K562 (cell line): Measurements from ENCODE around the gene ABHD16B. TPM values are rescaled to one million over a fixed set of nuclear protein-coding genes. Genes with fewer than 3 reads are reported as not detected.
A peak's percentile ranks its signal among the peaks of the same experiment; 100 is the strongest.

Source experiments
- BHLHE40 ChIP-seq: IDR thresholded peaks from 2 replicates; pipeline ENCODE4 v1.6.1; 2011; ENCODE audit warnings: low read length, improper control_type of control experiment
- CBX2 ChIP-seq: fragments of 200-600 bp; sonication (generic); IDR thresholded peaks from one replicate; pipeline ENCODE4 v1.6.1; 2012; ENCODE audit warnings: mild to moderate bottlenecking, low read length, inconsistent platforms; ENCODE audit not compliant: insufficient read depth, poor library complexity, severe bottlenecking
- DMBX1 ChIP-seq: fragments of 250-450 bp; sonication (Bioruptor Pico); IDR thresholded peaks from 2 replicates; pipeline ENCODE4 v1.8.0; 2022; ENCODE audit warnings: inconsistent platforms, mild to moderate bottlenecking, moderate library complexity, borderline replicate concordance
- ETV1 ChIP-seq: fragments of 450-650 bp; conservative IDR thresholded peaks from 2 replicates; pipeline ENCODE4 v1.6.1; 2016; ENCODE audit warnings: missing genetic modification characterization, control low read depth, low read depth, missing compliant biosample characterization
- MEF2A ChIP-seq: IDR thresholded peaks from 2 replicates; pipeline ENCODE4 v1.6.1; 2011; ENCODE audit warnings: low read depth, mild to moderate bottlenecking, low read length, moderate library complexity; ENCODE audit not compliant: control insufficient read depth
- MIER1 ChIP-seq: fragments of 450-650 bp; IDR thresholded peaks from 2 replicates; pipeline ENCODE4 v1.6.1; 2016; ENCODE audit warnings: antibody characterized with exemption, mild to moderate bottlenecking, low read depth
- NBN ChIP-seq: fragments of 450-650 bp; IDR thresholded peaks from 2 replicates; pipeline ENCODE4 v1.6.1; 2016; ENCODE audit warnings: low read depth, mild to moderate bottlenecking
- RBFOX2 ChIP-seq: fragments of 200-400 bp; formaldehyde crosslinking; IDR thresholded peaks from 2 replicates; pipeline ENCODE4 v1.6.1; 2017; ENCODE audit warnings: low read depth, mild to moderate bottlenecking, low read length, moderate library complexity
- RBM25 ChIP-seq: fragments of 200-400 bp; formaldehyde crosslinking; IDR thresholded peaks from 2 replicates; pipeline ENCODE4 v1.6.1; 2018; ENCODE audit warnings: low read length, low read depth, moderate library complexity; ENCODE audit not compliant: severe bottlenecking
- SMAD1 ChIP-seq: fragments of 150-350 bp; IDR thresholded peaks from 2 replicates; pipeline ENCODE4 v1.6.1; 2014; ENCODE audit warnings: low read length, low read depth; ENCODE audit not compliant: partially characterized antibody
- SMARCA4 ChIP-seq: fragments of 450-650 bp; IDR thresholded peaks from 2 replicates; pipeline ENCODE4 v1.6.1; 2016
- STAT5A ChIP-seq: IDR thresholded peaks from 2 replicates; pipeline ENCODE4 v1.6.1; 2012; ENCODE audit warnings: low read length, inconsistent platforms, borderline replicate concordance
- U2AF2 ChIP-seq: fragments of 200-400 bp; formaldehyde crosslinking; optimal IDR thresholded peaks from 2 replicates; pipeline ENCODE3; 2017; ENCODE audit warnings: low read depth, mild to moderate bottlenecking, low read length
- polyA plus RNA-seq, 8 experiments: library from polyadenylated mRNA; depleted of rRNA in 4 of 8; stranded (reverse) in 5 of 8; unstranded in 3 of 8; fragments of >200 nt; fragmentation: Nextera tagmentation in 2 of 8; fragmentation: Illumina TruSeq in 1 of 8; extraction: Ambion mirVana in 2 of 8; extraction: Trizol in 1 of 8; gene quantifications; 2 replicates each; pipeline versions ENCODE4 v1.2.1 to v1.2.3, GENCODE V29; 2011 to 2014; ENCODE audit warnings: inconsistent platforms in 1 of 8, missing spikeins in 1 of 8
- total RNA-seq, 7 experiments: library from RNA; depleted of rRNA in 6 of 7; stranded (reverse); fragments of >200 nt in 6 of 7; fragmentation: Illumina TruSeq in 2 of 7; extraction: Trizol in 2 of 7; gene quantifications; 2 replicates each; pipeline versions ENCODE4 v1.2.1 to v1.2.3, GENCODE V29; 2011 to 2021; ENCODE audit warnings: low replicate concordance in 1 of 7
- TF ChIP-seq, protein P1 (sequence below): fragments of 200-800 bp; sonication (Bioruptor generic); IDR thresholded peaks from 2 replicates; pipeline ENCODE4 v1.6.1; 2016; ENCODE audit warnings: missing genetic modification characterization, missing compliant biosample characterization
- TF ChIP-seq, protein P2 (sequence below): fragments of 450-650 bp; IDR thresholded peaks from 2 replicates; pipeline ENCODE4 v1.6.1; 2014; ENCODE audit warnings: low read depth, mild to moderate bottlenecking, moderate library complexity, borderline replicate concordance
- TF ChIP-seq, protein P3 (sequence below): fragments of 450-650 bp; formaldehyde crosslinking; conservative IDR thresholded peaks from 2 replicates; pipeline ENCODE4 v1.4.0; 2022; ENCODE audit warnings: mild to moderate bottlenecking, missing genetic modification characterization
- TF ChIP-seq, protein P4 (sequence below): fragments of 200-400 bp; formaldehyde crosslinking; IDR thresholded peaks from 2 replicates; pipeline ENCODE4 v1.6.1; 2017; ENCODE audit warnings: mild to moderate bottlenecking, low read depth, low read length, moderate library complexity

The ABHD16B gene
- total and polyA plus RNA-seq, 9 of the 15 experiments (the other 6 are each of a cell fraction or from before 2014, with no cell fraction given): not detected

GRCh38 chr20:63864978-63865640 is 3.8 kb downstream of the ABHD16B start, which contains the start of gene TPD52L2 (continued):
- TF ChIP-seq, protein P1, sequence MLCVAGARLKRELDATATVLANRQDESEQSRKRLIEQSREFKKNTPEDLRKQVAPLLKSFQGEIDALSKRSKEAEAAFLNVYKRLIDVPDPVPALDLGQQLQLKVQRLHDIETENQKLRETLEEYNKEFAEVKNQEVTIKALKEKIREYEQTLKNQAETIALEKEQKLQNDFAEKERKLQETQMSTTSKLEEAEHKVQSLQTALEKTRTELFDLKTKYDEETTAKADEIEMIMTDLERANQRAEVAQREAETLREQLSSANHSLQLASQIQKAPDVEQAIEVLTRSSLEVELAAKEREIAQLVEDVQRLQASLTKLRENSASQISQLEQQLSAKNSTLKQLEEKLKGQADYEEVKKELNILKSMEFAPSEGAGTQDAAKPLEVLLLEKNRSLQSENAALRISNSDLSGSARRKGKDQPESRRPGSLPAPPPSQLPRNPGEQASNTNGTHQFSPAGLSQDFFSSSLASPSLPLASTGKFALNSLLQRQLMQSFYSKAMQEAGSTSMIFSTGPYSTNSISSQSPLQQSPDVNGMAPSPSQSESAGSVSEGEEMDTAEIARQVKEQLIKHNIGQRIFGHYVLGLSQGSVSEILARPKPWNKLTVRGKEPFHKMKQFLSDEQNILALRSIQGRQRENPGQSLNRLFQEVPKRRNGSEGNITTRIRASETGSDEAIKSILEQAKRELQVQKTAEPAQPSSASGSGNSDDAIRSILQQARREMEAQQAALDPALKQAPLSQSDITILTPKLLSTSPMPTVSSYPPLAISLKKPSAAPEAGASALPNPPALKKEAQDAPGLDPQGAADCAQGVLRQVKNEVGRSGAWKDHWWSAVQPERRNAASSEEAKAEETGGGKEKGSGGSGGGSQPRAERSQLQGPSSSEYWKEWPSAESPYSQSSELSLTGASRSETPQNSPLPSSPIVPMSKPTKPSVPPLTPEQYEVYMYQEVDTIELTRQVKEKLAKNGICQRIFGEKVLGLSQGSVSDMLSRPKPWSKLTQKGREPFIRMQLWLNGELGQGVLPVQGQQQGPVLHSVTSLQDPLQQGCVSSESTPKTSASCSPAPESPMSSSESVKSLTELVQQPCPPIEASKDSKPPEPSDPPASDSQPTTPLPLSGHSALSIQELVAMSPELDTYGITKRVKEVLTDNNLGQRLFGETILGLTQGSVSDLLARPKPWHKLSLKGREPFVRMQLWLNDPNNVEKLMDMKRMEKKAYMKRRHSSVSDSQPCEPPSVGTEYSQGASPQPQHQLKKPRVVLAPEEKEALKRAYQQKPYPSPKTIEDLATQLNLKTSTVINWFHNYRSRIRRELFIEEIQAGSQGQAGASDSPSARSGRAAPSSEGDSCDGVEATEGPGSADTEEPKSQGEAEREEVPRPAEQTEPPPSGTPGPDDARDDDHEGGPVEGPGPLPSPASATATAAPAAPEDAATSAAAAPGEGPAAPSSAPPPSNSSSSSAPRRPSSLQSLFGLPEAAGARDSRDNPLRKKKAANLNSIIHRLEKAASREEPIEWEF: no peak
- no peak for TF ChIP-seq SMAD1
- TF ChIP-seq, protein P2, sequence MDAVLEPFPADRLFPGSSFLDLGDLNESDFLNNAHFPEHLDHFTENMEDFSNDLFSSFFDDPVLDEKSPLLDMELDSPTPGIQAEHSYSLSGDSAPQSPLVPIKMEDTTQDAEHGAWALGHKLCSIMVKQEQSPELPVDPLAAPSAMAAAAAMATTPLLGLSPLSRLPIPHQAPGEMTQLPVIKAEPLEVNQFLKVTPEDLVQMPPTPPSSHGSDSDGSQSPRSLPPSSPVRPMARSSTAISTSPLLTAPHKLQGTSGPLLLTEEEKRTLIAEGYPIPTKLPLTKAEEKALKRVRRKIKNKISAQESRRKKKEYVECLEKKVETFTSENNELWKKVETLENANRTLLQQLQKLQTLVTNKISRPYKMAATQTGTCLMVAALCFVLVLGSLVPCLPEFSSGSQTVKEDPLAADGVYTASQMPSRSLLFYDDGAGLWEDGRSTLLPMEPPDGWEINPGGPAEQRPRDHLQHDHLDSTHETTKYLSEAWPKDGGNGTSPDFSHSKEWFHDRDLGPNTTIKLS: peak; percentile 93
- no peak for TF ChIP-seq CBX2
- no peak for TF ChIP-seq U2AF2
- peak; percentile 86 for TF ChIP-seq ETV1
- no peak for TF ChIP-seq MEF2A
- no peak for TF ChIP-seq SMARCA4
- TF ChIP-seq BHLHE40: peak; percentile 100
- no peak for TF ChIP-seq MIER1
- peak; percentile 97 for TF ChIP-seq RBFOX2
- peak; percentile 68 for TF ChIP-seq RBM25
- no peak for TF ChIP-seq NBN
- no peak for TF ChIP-seq STAT5A
- TF ChIP-seq DMBX1 (CRISPR knock-in tag): no peak
- TF ChIP-seq, protein P3, sequence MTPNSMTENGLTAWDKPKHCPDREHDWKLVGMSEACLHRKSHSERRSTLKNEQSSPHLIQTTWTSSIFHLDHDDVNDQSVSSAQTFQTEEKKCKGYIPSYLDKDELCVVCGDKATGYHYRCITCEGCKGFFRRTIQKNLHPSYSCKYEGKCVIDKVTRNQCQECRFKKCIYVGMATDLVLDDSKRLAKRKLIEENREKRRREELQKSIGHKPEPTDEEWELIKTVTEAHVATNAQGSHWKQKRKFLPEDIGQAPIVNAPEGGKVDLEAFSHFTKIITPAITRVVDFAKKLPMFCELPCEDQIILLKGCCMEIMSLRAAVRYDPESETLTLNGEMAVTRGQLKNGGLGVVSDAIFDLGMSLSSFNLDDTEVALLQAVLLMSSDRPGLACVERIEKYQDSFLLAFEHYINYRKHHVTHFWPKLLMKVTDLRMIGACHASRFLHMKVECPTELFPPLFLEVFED (CRISPR knock-in tag): no peak
- TF ChIP-seq, protein P4, sequence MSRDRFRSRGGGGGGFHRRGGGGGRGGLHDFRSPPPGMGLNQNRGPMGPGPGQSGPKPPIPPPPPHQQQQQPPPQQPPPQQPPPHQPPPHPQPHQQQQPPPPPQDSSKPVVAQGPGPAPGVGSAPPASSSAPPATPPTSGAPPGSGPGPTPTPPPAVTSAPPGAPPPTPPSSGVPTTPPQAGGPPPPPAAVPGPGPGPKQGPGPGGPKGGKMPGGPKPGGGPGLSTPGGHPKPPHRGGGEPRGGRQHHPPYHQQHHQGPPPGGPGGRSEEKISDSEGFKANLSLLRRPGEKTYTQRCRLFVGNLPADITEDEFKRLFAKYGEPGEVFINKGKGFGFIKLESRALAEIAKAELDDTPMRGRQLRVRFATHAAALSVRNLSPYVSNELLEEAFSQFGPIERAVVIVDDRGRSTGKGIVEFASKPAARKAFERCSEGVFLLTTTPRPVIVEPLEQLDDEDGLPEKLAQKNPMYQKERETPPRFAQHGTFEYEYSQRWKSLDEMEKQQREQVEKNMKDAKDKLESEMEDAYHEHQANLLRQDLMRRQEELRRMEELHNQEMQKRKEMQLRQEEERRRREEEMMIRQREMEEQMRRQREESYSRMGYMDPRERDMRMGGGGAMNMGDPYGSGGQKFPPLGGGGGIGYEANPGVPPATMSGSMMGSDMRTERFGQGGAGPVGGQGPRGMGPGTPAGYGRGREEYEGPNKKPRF: no peak
